Stimulated activated CD4-positive, alpha-beta T cell treated with anti-CD3 and anti-CD28 coated beads, Interleukin-15, amount 100 ng/mL, for 24 hours (primary cell): ENCODE measurements around the gene FIZ1.

ENCODE experiments used
- DNase-seq: peaks from one replicate; pipeline ENCODE4 v3.0.0-alpha.2; 2020

FIZ1 gene

GRCh38 chr19:55635334-55635717, 36.0 kb upstream of the FIZ1 start:
- no peak for DNase-seq

GRCh38 chr19:55633861-55634260, 34.5 kb upstream of the FIZ1 start:
- no peak for DNase-seq

GRCh38 chr19:55632463-55632834, 33.1 kb upstream of the FIZ1 start:
- DNase-seq = peak; percentile 92

- DNase-seq = peak; percentile 69
These were observed 27.0 kb upstream of the FIZ1 start for GRCh38 chr19:55626350-55626749.

GRCh38 chr19:55625004-55625326, 25.6 kb upstream of the FIZ1 start:
- DNase-seq = no peak

GRCh38 chr19:55624109-55625003, 25.0 kb upstream of the FIZ1 start, which contains the start of gene ZNF784:
Gene ZNF784 (minus strand): TSS chr19:55624566. CDS start chr19:55624561, 5 bp downstream.
- peak; percentile 95 for DNase-seq

- no peak for DNase-seq
These were observed 24.2 kb upstream of the FIZ1 start for GRCh38 chr19:55623561-55623960.

GRCh38 chr19:55623130-55623529, 23.8 kb upstream of the FIZ1 start:
- DNase-seq = no peak

GRCh38 chr19:55622242-55622969, 23.1 kb upstream of the FIZ1 start:
- no peak for DNase-seq

- no peak for DNase-seq
These were observed 22.4 kb upstream of the FIZ1 start for GRCh38 chr19:55621673-55622231.

GRCh38 chr19:55621205-55621672, 21.9 kb upstream of the FIZ1 start:
- no peak for DNase-seq

- no peak for DNase-seq
These were observed 21.3 kb upstream of the FIZ1 start for GRCh38 chr19:55620410-55621204.

GRCh38 chr19:55619286-55619685, 20.0 kb upstream of the FIZ1 start:
- no peak for DNase-seq

GRCh38 chr19:55618426-55618825, 19.1 kb upstream of the FIZ1 start:
- no peak for DNase-seq

GRCh38 chr19:55617426-55617825, 18.1 kb upstream of the FIZ1 start:
- no peak for DNase-seq

GRCh38 chr19:55616395-55616875, 17.1 kb upstream of the FIZ1 start:
- no peak for DNase-seq

- DNase-seq = no peak
These were observed 16.5 kb upstream of the FIZ1 start for GRCh38 chr19:55615543-55616394.

- no peak for DNase-seq
These were observed 15.6 kb upstream of the FIZ1 start for GRCh38 chr19:55614711-55615542.

GRCh38 chr19:55613930-55614710, 14.8 kb upstream of the FIZ1 start:
- no peak for DNase-seq

GRCh38 chr19:55613396-55613795, 14.1 kb upstream of the FIZ1 start:
- DNase-seq = no peak
